Testis (tissue), 2 donors: ENCODE results near the gene HDAC9.

ENCODE experiments used
- CTCF ChIP-seq, 3 experiments: fragments of 450-650 bp in 2 of 3; fragments of 200-600 bp in 1 of 3; sonication (generic) in 1 of 3; IDR thresholded peaks; one replicate each; pipeline ENCODE4 v1.5.1; 2016 to 2019; ENCODE audit warnings: antibody characterized with exemption in 3 of 3, mild to moderate bottlenecking in 2 of 3, moderate library complexity in 1 of 3
- POLR2A ChIP-seq: fragments of 450-650 bp; IDR thresholded peaks from one replicate; pipeline ENCODE4 v1.6.1; 2017; ENCODE audit warnings: antibody characterized with exemption, mild to moderate bottlenecking, moderate library complexity

GRCh38 chr7:18497082-18497481 is 1.5 kb downstream of the HDAC9 start:
- no peak for TF ChIP-seq POLR2A
- TF ChIP-seq CTCF (IDR thresholded peaks at IDR 0.05), result no peak
